ENCODE results near the gene ITGB5. TPM values are rescaled to one million over a fixed set of nuclear protein-coding genes. Genes with fewer than 3 reads are reported as not detected.

ITGB5 gene
- total and polyA plus RNA-seq, 2 experiments from 2014 or later = 103 to 109 TPM

GRCh38 chr3:124809039-124809438, 78.1 kb downstream of the ITGB5 start:
- no peaks in the 10 kb centered on the region for H3K79me2 ChIP-seq
- H3K36me3 ChIP-seq (replicated peaks; ENCODE audit: insufficient read depth, low read depth) = no peaks in the 10 kb centered on the region
- H4K20me1 ChIP-seq (ENCODE audit: insufficient read depth, poor library complexity, severe bottlenecking) = no peaks in the 10 kb centered on the region
- no peak for DNase-seq (ENCODE audit: low spot score)
- TF ChIP-seq CTCF (IDR thresholded peaks at IDR 0.05; ENCODE audit: poor library complexity) = no peak
- no peak for TF ChIP-seq EZH2phosphoT487 (IDR thresholded peaks at IDR 0.05; ENCODE audit: low read depth, severe bottlenecking, unreplicated experiment)
- no peak for TF ChIP-seq EZH2 (IDR thresholded peaks at IDR 0.05; ENCODE audit: borderline replicate concordance)
- H3K4me3 ChIP-seq = no peak overlapping the region
- no peaks in the 10 kb centered on the region for H3K9me3 ChIP-seq (ENCODE audit: low read depth)
- H3K27ac ChIP-seq = no peak overlapping the region
- H3K27me3 ChIP-seq = no peaks in the 10 kb centered on the region
- no peak overlapping the region for H2AFZ ChIP-seq
- H3K4me2 ChIP-seq = no peak overlapping the region
- 69% methylated on average over 3 of the region's 3 CpGs for WGBS (ENCODE audit: low lambda C conversion rate, missing lambda C conversion rate)
- H3K9me2 ChIP-seq (replicated peaks; ENCODE audit: insufficient read depth) = no peaks in the 10 kb centered on the region
- peaks cover 42% of the 10 kb centered on the region for H3K4me1 ChIP-seq (ENCODE audit: insufficient read depth)

- no peak overlapping the region for H3K4me2 ChIP-seq
- TF ChIP-seq CTCF (IDR thresholded peaks at IDR 0.05; ENCODE audit: poor library complexity) = no peak
- TF ChIP-seq EZH2phosphoT487 (IDR thresholded peaks at IDR 0.05; ENCODE audit: low read depth, severe bottlenecking, unreplicated experiment) = no peak
- TF ChIP-seq EZH2 (IDR thresholded peaks at IDR 0.05; ENCODE audit: borderline replicate concordance) = no peak
- no peaks in the 10 kb centered on the region for H3K79me2 ChIP-seq
- H3K36me3 ChIP-seq (replicated peaks; ENCODE audit: insufficient read depth, low read depth) = no peaks in the 10 kb centered on the region
- no peaks in the 10 kb centered on the region for H3K27me3 ChIP-seq
- DNase-seq (ENCODE audit: low spot score) = no peak
- H2AFZ ChIP-seq = no peak overlapping the region
- no peaks in the 10 kb centered on the region for H3K9me2 ChIP-seq (replicated peaks; ENCODE audit: insufficient read depth)
- peaks cover 19% of the 10 kb centered on the region for H3K4me1 ChIP-seq (ENCODE audit: insufficient read depth)
- no peak overlapping the region for H3K4me3 ChIP-seq
- no peaks in the 10 kb centered on the region for H3K9me3 ChIP-seq (ENCODE audit: low read depth)
- WGBS (ENCODE audit: low lambda C conversion rate, missing lambda C conversion rate) = 57% methylated on average over 4 of the region's 4 CpGs
- H4K20me1 ChIP-seq (ENCODE audit: insufficient read depth, poor library complexity, severe bottlenecking) = no peaks in the 10 kb centered on the region
- peak overlapping the region; percentile 39 for H3K27ac ChIP-seq
Measured at GRCh38 chr3:124805671-124806070, 81.5 kb downstream of the ITGB5 start.

- Histone ChIP-seq H3K4me2 (no peak overlapping the region), H3K27me3 (no peaks in the 10 kb centered on the region), H3K36me3 (replicated peaks; ENCODE audit: insufficient read depth, low read depth) (no peaks in the 10 kb centered on the region), H3K9me3 (ENCODE audit: low read depth) (no peaks in the 10 kb centered on the region), H3K4me3 (no peak overlapping the region), H3K79me2 (no peaks in the 10 kb centered on the region), H3K27ac (no peak overlapping the region), H4K20me1 (ENCODE audit: insufficient read depth, poor library complexity, severe bottlenecking) (no peaks in the 10 kb centered on the region), H3K9me2 (replicated peaks; ENCODE audit: insufficient read depth) (no peaks in the 10 kb centered on the region), H2AFZ (no peak overlapping the region), H3K4me1 (ENCODE audit: insufficient read depth) (peaks cover 22% of the 10 kb centered on the region)
- 50% methylated on average over 2 of the region's 7 CpGs for WGBS (ENCODE audit: low lambda C conversion rate, missing lambda C conversion rate)
- DNase-seq (ENCODE audit: low spot score) = no peak
- TF ChIP-seq EZH2phosphoT487 (IDR thresholded peaks at IDR 0.05; ENCODE audit: low read depth, severe bottlenecking, unreplicated experiment) (no peak), CTCF (IDR thresholded peaks at IDR 0.05; ENCODE audit: poor library complexity) (no peak), EZH2 (IDR thresholded peaks at IDR 0.05; ENCODE audit: borderline replicate concordance) (no peak)
Measured at GRCh38 chr3:124804875-124805274, 82.3 kb downstream of the ITGB5 start.

- DNase-seq (ENCODE audit: low spot score) = no peak
- Histone ChIP-seq H3K79me2 (no peaks in the 10 kb centered on the region), H3K9me2 (replicated peaks; ENCODE audit: insufficient read depth) (no peaks in the 10 kb centered on the region), H3K36me3 (replicated peaks; ENCODE audit: insufficient read depth, low read depth) (no peaks in the 10 kb centered on the region), H3K4me1 (ENCODE audit: insufficient read depth) (peaks cover 22% of the 10 kb centered on the region), H4K20me1 (ENCODE audit: insufficient read depth, poor library complexity, severe bottlenecking) (no peaks in the 10 kb centered on the region), H3K4me2 (no peak overlapping the region), H2AFZ (no peak overlapping the region), H3K4me3 (no peak overlapping the region), H3K27me3 (no peaks in the 10 kb centered on the region), H3K27ac (no peak overlapping the region), H3K9me3 (ENCODE audit: low read depth) (no peaks in the 10 kb centered on the region)
- 89% methylated on average over 8 of the region's 8 CpGs for WGBS (ENCODE audit: low lambda C conversion rate, missing lambda C conversion rate)
- TF ChIP-seq EZH2 (IDR thresholded peaks at IDR 0.05; ENCODE audit: borderline replicate concordance) (no peak), EZH2phosphoT487 (IDR thresholded peaks at IDR 0.05; ENCODE audit: low read depth, severe bottlenecking, unreplicated experiment) (no peak), CTCF (IDR thresholded peaks at IDR 0.05; ENCODE audit: poor library complexity) (no peak)
Measured at GRCh38 chr3:124802702-124803101, 84.5 kb downstream of the ITGB5 start.

Data from hepatocyte (in vitro differentiated cells).